NCI-H1092 treated with DMSO at 0.1 percent for 48 hours (cell line): Measurements from ENCODE around the gene LRMDA.

Source experiments
- DNase-seq: peaks from one replicate; lab custom pipeline; 2025; lab: John Stamatoyannopoulos, UW

The LRMDA gene

GRCh38 chr10:75924309-75924902 is 493.0 kb downstream of the LRMDA start:
- no peak for DNase-seq

- no peak for DNase-seq
Measured at GRCh38 chr10:75925999-75926398, 494.6 kb downstream of the LRMDA start.

DNA sequence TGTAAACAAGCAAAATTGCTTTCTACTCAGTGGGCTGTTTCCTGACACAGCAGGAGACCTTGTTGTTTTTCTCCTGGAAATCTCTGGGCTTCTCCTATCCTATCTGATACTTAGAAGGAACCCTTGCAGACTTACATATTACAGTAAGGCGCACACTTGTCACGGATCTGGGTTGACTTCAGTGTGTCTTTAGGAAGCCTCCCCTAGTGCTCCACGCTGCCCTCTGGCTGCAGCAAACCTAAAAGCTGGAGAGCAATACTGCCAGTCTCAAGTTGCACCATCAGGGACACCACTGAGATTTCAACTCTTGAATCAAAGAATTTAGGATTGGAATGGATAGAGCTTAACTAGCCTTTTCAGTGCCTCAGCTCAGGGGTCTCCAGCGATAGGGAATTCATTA is 495.3 kb downstream of the LRMDA start:
- no peak for DNase-seq

- no peak for DNase-seq
Measured at GRCh38 chr10:75928231-75928630, 496.8 kb downstream of the LRMDA start.

DNA sequence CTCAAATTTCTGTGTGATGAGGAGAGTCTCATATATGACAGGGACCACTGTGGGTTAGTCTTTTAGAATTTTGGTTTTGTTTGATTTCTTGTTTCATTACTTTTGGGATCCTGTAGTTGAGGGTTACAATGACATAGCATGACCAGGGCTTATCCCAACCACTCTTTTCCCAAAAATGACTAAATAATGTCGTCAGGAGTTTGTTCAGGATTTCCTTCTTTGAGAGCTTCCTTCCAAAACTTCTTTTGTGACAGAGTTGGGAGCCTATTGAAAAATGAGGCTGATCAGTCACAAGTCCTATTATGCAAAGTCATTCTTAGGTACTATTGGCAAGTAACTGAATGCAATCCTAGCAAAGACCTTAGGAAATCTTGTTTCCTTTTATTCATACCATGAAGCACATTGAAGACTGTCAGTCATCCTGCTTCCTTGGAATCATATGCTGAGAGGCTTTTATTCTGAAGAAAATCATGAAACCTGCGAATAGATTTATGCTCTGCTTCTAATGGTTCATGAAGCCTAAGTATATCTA is 498.3 kb downstream of the LRMDA start:
- DNase-seq: no peak

DNA sequence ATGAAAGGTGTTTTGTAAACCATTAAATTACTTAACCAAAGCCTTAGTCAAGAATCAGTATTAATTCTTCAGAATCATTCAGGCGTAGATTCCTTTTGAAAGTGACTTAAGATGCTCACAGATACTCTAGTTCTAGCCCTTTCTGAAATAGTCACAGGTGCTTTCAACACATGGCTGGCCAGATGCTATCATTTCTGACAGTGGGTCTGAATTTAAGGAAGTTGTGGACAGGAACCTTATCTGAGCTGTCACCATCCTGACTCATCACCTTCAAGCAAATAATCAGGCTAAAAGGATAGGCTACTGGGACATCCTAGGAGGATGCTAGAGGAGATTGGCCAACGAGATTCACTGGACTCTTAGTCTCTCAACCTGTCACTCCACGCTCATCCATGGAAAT is 501.5 kb downstream of the LRMDA start:
- no peak for DNase-seq

GRCh38 chr10:75935240-75935639 is 503.8 kb downstream of the LRMDA start:
- no peak for DNase-seq

DNA sequence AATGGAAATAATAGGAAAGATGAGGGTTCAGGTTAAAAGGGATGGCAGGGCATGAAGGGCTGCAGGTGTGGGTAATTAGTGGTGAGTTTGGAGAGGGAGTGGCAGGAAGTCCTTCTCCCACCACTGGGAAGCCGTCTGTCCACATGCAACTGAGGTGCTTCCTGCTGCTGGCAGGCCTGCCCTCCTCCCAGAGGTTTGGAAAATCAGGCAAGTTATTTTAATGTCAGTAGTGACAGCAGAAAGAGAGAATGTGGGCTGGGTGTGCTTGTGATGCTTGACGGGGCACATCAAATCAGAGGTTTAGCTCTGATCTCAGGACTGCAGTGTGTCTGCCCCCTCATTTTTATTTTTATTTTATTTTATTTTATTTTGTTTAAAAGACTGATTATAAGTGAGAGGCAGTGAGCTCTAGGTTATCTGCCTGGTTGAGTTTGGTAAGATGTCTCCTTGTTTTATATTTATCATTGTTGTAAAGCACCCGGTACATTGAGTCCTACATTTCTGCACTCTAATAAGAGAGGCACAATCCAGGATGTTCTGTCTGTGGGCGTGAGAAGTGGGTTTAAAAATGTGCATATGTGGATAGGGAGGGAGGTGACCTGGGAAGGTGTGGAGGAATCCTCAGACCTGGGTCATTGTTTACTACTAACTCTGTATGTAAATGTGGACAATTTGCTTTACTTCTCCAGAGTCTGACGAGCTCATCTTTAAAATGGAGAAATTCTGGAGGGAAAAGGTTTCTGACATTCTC is 504.4 kb downstream of the LRMDA start:
- DNase-seq: no peak

- DNase-seq: no peak
Measured at GRCh38 chr10:75936841-75937240, 505.4 kb downstream of the LRMDA start.

DNA sequence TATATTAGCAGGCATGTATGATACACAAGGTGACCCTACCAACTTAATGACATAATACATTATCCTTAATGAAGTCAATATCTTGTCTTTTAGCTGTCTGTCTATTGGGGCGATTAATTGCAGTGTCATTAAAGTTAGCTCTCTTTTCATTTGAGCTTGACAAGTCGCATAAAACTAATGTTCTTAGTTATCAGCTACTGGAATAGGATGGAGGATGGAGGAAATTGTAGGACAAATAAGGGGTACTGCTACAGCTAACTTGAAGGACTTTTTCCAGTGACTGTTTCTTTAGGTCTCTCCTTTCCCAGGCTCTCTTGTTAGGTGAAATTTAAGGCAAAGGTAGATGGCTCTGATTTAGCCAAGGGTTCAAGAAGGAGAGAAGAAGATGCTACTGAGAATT is 506.4 kb downstream of the LRMDA start:
- no peak for DNase-seq

DNA sequence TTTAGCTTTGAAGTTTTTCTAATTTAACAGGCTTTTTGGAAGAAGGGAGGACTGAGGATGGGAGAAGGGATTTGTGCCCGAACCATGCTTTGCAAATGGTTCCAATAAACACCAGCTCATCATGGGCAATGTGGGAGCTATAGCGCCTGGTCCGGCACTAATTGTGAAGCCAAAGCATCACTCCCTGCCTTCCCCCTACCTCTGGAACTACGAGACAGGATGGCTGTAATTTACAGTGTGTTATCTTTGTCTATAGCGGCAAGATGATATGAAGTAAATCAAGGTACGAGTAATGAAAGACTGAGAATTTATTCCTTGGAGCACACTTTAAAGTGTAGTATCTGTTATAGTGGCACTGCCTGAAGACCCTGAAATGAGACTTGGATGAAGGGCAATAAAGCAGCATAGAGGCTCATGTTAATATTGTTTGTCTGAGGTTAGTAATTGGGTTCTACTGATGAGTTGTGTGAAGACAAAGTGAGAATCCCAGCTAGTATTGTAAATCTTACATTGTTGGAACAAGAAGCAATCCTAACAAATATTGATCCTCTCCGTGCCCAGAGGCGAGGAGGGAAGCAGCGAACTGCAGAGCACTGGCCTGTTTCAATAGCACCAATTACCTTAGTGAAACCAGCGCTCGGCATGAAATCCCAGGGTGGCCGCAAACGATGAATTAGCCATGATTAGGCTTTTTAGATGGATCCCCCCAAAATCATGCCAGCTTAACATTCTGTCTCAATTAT is 507.1 kb downstream of the LRMDA start:
- no peak for DNase-seq

- DNase-seq: no peak
Measured at GRCh38 chr10:75939541-75939940, 508.1 kb downstream of the LRMDA start.

DNA sequence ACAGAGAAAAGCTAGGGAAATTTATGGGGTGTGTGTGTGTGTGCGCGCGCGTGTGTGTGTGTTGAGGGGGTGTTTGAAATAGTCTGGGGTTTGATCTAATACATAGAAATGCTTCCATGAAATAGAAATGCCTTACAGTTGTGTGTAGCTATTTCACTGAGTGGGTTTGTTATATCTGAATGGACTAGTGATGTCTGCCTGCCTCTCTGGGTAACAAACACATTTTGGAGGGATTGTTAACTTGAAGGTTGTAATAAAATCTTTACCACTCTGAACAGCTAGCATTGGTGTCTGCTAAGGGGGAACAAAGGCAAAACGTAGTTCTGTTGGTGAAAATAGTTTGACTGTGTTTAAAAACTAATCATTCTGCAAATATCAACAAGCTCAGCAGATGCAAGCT is 509.3 kb downstream of the LRMDA start:
- no peak for DNase-seq

- DNase-seq: peak; percentile 58
Measured at GRCh38 chr10:75941223-75941801, 509.9 kb downstream of the LRMDA start.

- no peak for DNase-seq
Measured at GRCh38 chr10:75944061-75944460, 512.6 kb downstream of the LRMDA start.

DNA sequence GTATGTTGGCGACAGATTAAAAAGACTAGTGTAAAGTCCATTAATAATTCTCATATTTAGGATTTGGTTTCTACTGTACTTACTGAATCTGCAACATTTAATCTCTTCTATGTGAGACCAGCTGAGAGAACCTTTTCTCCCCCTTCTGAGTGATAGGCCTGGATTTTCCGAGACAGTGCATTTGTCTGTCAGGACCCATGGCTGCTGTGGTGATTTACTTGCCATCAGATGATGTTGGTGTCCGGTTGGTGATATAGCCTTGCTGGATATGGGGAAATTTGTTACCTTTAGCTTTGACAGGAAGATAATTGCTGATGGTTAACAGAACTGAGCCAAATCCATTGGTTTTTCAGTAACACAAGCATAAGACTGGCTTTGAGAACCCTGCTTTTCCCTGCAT is 517.2 kb downstream of the LRMDA start:
- DNase-seq: no peak

DNA sequence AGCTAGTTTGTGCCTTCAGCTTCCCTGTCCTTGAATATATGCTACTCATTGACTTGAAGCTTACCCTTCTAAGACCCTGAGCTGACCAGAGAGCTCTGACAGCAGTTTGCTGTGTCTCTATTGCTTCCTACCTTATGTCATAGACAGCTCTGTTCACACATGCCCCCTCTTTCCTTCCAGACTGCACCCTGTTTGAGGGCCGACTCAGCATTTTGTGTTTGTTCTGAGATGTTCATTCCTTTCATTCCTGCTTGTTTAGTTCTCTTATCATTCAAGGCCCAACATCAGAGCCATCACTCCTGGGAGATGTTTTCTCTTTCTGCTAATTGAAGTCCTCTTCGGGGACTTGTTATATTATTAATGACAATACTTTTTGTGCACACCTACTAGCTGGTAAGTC is 518.9 kb downstream of the LRMDA start:
- DNase-seq: no peak

DNA sequence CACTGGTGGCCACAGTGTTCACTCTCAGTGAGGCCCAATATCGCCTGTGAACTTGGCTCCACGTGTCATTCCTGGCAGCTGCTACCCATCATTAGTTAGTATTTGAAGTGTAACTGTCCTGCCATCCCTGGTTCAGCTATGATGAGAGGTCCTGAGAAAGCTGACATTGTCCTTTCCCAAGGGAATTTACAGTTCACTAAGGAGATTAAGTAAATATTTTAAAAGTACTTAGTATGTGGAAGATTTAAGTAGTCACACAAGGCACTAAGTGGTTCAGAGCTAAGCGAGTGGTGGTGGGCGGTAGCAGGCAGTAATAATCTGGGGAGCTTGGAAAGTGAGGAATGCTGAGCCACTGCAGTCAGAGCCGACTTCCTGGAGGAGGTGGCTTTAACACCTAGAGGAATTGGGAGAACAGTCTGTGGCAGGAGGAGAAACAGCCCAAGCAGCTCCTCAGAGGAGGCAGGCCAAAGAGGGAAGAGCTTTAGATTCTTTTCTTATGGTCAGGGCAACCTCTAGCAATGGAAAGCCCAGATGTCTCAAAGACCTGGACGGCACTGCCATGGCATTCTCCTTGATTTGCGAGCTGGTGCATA is 519.7 kb downstream of the LRMDA start:
- no peak for DNase-seq

GRCh38 chr10:75951627-75952026 is 520.2 kb downstream of the LRMDA start:
- DNase-seq: no peak

- no peak for DNase-seq
Measured at GRCh38 chr10:75952093-75952492, 520.7 kb downstream of the LRMDA start.

- DNase-seq: no peak
Measured at GRCh38 chr10:75954486-75954885, 523.1 kb downstream of the LRMDA start.

DNA sequence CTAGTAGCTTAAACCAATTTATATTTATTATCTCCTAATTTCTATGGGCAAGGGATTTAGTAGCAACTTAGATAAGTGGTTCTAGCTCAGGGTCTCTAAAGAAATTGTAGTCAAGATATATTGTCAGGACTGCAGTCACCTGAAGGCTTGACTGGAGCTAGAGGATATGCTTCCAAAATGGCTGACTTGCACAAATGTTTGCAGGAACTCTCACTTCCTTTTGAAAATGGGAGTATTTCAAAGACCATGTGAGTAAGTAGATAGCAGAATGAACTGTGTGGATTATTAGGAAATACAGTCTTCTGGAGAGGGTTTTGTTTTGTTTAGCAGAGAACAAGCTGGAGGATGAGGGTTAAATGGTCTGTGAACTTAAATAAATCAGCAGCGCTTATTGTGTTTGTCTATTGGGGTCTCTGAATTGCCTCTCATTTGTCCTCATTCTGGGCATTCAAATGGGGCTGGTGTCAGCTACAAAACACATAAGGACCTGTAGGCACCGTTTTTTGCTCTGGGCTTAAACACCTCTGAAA is 524.6 kb downstream of the LRMDA start:
- no peak for DNase-seq
